ENCODE measurements around the gene IGF1.

The IGF1 gene

GRCh38 chr12:102510031-102510430 is 29.7 kb upstream of the IGF1 start:
- in situ Hi-C loops (cut with HindIII; ENCODE audit: low sequenced_read_pairs) = no loop called here
- H3K4me3 ChIP-seq (ENCODE audit: low read depth, low read length) = no peak overlapping the region
- TF ChIP-seq, protein P1, sequence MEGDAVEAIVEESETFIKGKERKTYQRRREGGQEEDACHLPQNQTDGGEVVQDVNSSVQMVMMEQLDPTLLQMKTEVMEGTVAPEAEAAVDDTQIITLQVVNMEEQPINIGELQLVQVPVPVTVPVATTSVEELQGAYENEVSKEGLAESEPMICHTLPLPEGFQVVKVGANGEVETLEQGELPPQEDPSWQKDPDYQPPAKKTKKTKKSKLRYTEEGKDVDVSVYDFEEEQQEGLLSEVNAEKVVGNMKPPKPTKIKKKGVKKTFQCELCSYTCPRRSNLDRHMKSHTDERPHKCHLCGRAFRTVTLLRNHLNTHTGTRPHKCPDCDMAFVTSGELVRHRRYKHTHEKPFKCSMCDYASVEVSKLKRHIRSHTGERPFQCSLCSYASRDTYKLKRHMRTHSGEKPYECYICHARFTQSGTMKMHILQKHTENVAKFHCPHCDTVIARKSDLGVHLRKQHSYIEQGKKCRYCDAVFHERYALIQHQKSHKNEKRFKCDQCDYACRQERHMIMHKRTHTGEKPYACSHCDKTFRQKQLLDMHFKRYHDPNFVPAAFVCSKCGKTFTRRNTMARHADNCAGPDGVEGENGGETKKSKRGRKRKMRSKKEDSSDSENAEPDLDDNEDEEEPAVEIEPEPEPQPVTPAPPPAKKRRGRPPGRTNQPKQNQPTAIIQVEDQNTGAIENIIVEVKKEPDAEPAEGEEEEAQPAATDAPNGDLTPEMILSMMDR (IDR thresholded peaks at IDR 0.05; ENCODE audit: low read depth, low read length) = no peak
- no peak for DNase-seq (ENCODE audit: low read depth, low spot score)

- in situ Hi-C loops (cut with HindIII; ENCODE audit: low sequenced_read_pairs) = no loop called here
- H3K4me3 ChIP-seq (ENCODE audit: low read depth, low read length) = no peak overlapping the region
- TF ChIP-seq, protein P1 (IDR thresholded peaks at IDR 0.05; ENCODE audit: low read depth, low read length) = no peak
- DNase-seq (ENCODE audit: low read depth, low spot score) = no peak
Measured at GRCh38 chr12:102509123-102509626, 28.8 kb upstream of the IGF1 start.

GRCh38 chr12:102508052-102508451 is 27.7 kb upstream of the IGF1 start:
- in situ Hi-C loops (cut with HindIII; ENCODE audit: low sequenced_read_pairs) = no loop called here
- DNase-seq (ENCODE audit: low read depth, low spot score) = no peak
- H3K4me3 ChIP-seq (ENCODE audit: low read depth, low read length) = no peak overlapping the region
- TF ChIP-seq, protein P1 (IDR thresholded peaks at IDR 0.05; ENCODE audit: low read depth, low read length) = no peak

DNA sequence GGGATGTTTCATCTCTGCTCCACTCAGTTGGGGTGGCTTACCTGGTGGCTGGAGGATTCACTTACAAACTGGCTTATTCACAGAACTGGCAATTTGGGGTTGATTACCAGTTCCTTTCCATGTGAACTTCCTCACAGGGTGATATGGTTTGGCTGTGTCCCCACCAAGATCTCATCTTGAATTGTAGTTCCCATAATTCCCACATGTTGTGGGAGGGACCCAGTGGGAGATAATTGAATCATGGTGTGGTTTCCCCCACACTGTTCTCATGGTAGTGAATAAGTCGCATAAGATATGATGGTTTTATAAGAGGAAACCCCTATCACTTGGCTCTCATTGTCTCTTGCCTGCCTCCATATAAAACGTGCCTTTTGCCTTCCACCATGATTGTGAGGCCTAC is 26.9 kb upstream of the IGF1 start:
- DNase-seq (ENCODE audit: low read depth, low spot score) = no peak

GRCh38 chr12:102504871-102505270 is 24.5 kb upstream of the IGF1 start:
- in situ Hi-C loops (cut with HindIII; ENCODE audit: low sequenced_read_pairs) = no loop called here
- no peak for DNase-seq (ENCODE audit: low read depth, low spot score)
- TF ChIP-seq, protein P1 (IDR thresholded peaks at IDR 0.05; ENCODE audit: low read depth, low read length) = no peak
- H3K4me3 ChIP-seq (ENCODE audit: low read depth, low read length) = no peak overlapping the region

More for the DNA sequence above, 26.9 kb upstream of the IGF1 start:
- TF ChIP-seq, protein P1 (IDR thresholded peaks at IDR 0.05; ENCODE audit: low read depth, low read length) = no peak
- in situ Hi-C loops (cut with HindIII; ENCODE audit: low sequenced_read_pairs) = no loop called here
- no peak overlapping the region for H3K4me3 ChIP-seq (ENCODE audit: low read depth, low read length)

GRCh38 chr12:102504280-102504679 is 23.9 kb upstream of the IGF1 start:
- in situ Hi-C loops (cut with HindIII; ENCODE audit: low sequenced_read_pairs) = no loop called here
- DNase-seq (ENCODE audit: low read depth, low spot score) = no peak
- TF ChIP-seq, protein P1 (IDR thresholded peaks at IDR 0.05; ENCODE audit: low read depth, low read length) = no peak
- H3K4me3 ChIP-seq (ENCODE audit: low read depth, low read length) = no peak overlapping the region

DNA sequence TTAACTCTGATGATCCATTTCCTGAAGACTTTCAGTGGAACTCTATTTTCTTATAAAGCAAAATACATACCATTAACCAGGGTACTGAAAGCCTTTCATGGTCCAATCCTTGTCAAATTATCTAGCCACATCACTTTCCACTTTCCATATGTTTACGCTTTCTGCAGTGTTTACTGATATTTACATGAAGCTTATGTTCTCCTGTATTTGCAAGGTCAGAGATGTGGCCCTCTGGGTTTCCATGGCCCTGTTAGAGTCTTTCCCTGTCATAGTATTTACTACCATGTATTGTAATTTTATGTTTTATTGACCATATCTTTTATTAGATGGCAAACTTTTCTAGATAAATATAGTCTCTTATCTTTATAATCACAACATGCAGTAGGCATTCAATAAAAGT is 23.5 kb upstream of the IGF1 start:
- in situ Hi-C loops (cut with HindIII; ENCODE audit: low sequenced_read_pairs) = no loop called here
- no peak for DNase-seq (ENCODE audit: low read depth, low spot score)
- H3K4me3 ChIP-seq (ENCODE audit: low read depth, low read length) = no peak overlapping the region
- TF ChIP-seq, protein P1 (IDR thresholded peaks at IDR 0.05; ENCODE audit: low read depth, low read length) = no peak
